GM19463 (cell line): ENCODE measurements around the gene OPTC.

Experiments
- ATAC-seq: cut with Tn5 transposase; IDR thresholded peaks from one replicate; pipeline ENCODE4 v1.9.1; 2021; ENCODE audit warnings: mild to moderate bottlenecking, moderate library complexity; ENCODE audit not compliant: unreplicated experiment

Gene OPTC

GRCh38 chr1:203556047-203556851, 62.3 kb downstream of the OPTC start:
- ATAC-seq = no peak

GRCh38 chr1:203557390-203557789, 63.4 kb downstream of the OPTC start:
- ATAC-seq = no peak

GRCh38 chr1:203558064-203558760, 64.3 kb downstream of the OPTC start:
- ATAC-seq = no peak
